Measurements from ENCODE around the gene RAPGEF1.

- TF ChIP-seq POLR2A (IDR thresholded peaks at IDR 0.05; ENCODE audit: low read length), result no peak
- TF ChIP-seq GATA1 (IDR thresholded peaks at IDR 0.05; ENCODE audit: low read depth, low read length), result no peak
These were observed 16.2 kb downstream of the RAPGEF1 start for GRCh38 chr9:131723632-131724031.
